WTC11 (cell line): ENCODE results near the gene NIPA2. TPM values are rescaled to one million over a fixed set of nuclear protein-coding genes. Genes with fewer than 3 reads are reported as not detected.

ENCODE experiments used
- ATAC-seq: fragments of 200-7000 bp; cut with Tn5 transposase; 2 replicates; pipeline ENCODE4 v1.10.0; 2021; ENCODE audit warnings: mild to moderate bottlenecking, moderate library complexity
- CTCF ChIA-PET: fragments of 300-600 bp; sonication (Branson Sonifier 250); formaldehyde crosslinking; loops from one replicate; lab custom pipeline; 2021; ENCODE audit warnings: antibody characterized with exemption; lab: Charles Lee
- POLR2A ChIA-PET: fragments of 350-600 bp; sonication (Branson Sonifier 250); formaldehyde crosslinking; loops from one replicate; lab custom pipeline; 2021; ENCODE audit warnings: antibody characterized with exemption; lab: Charles Lee
- DNase-seq: peaks from one replicate; pipeline ENCODE4 v3.0.0; 2021; ENCODE audit warnings: low spot score
- H3K27ac Mint-ChIP-seq: 2 replicates; pipeline ENCODE4 v1.8.0; 2021; ENCODE audit warnings: mixed read lengths
- H3K27me3 Mint-ChIP-seq: 2 replicates; pipeline ENCODE4 v1.8.0; 2021; ENCODE audit warnings: low read depth, mild to moderate bottlenecking, moderate library complexity, mixed read lengths
- H3K36me3 Mint-ChIP-seq: 2 replicates; pipeline ENCODE4 v1.8.0; 2021; ENCODE audit warnings: mixed read lengths
- H3K4me1 Mint-ChIP-seq: 2 replicates; pipeline ENCODE4 v1.8.0; 2022; ENCODE audit warnings: mixed read lengths
- H3K4me3 Mint-ChIP-seq: 2 replicates; pipeline ENCODE4 v1.8.0; 2021; ENCODE audit warnings: mild to moderate bottlenecking, moderate library complexity, mixed read lengths
- H3K9me3 Mint-ChIP-seq: 2 replicates; pipeline ENCODE4 v1.8.0; 2021; ENCODE audit warnings: mixed read lengths
- CBFB ChIP-seq: sonication (generic); formaldehyde crosslinking; IDR thresholded peaks from 2 replicates; pipeline ENCODE4 v1.8.1; 2022; ENCODE audit warnings: mild to moderate bottlenecking, low read depth, missing genetic modification reagents
- CREM ChIP-seq: sonication (generic); formaldehyde crosslinking; IDR thresholded peaks from 2 replicates; pipeline ENCODE4 v1.8.1; 2022; ENCODE audit warnings: mild to moderate bottlenecking, missing genetic modification reagents, moderate library complexity
- E2F5 ChIP-seq: sonication (generic); formaldehyde crosslinking; IDR thresholded peaks from 2 replicates; pipeline ENCODE4 v1.8.1; 2022; ENCODE audit warnings: mild to moderate bottlenecking, moderate library complexity, missing genetic modification reagents
- ETV6 ChIP-seq: sonication (generic); formaldehyde crosslinking; IDR thresholded peaks from 2 replicates; pipeline ENCODE4 v1.8.1; 2022; ENCODE audit warnings: mild to moderate bottlenecking, missing genetic modification reagents
- FOXJ3 ChIP-seq: sonication (generic); formaldehyde crosslinking; IDR thresholded peaks from 2 replicates; pipeline ENCODE4 v1.9.0; 2021; ENCODE audit warnings: missing genetic modification reagents, mild to moderate bottlenecking, borderline replicate concordance
- NFE2L1 ChIP-seq: sonication (generic); formaldehyde crosslinking; IDR thresholded peaks from 2 replicates; pipeline ENCODE4 v1.8.1; 2023; ENCODE audit warnings: missing genetic modification reagents
- PRRX2 ChIP-seq: fragments of 250-450 bp; sonication (Bioruptor Pico); IDR thresholded peaks from 2 replicates; pipeline ENCODE4 v1.8.0; 2021; ENCODE audit warnings: mild to moderate bottlenecking
- RORB ChIP-seq: fragments of 250-450 bp; sonication (Bioruptor Pico); IDR thresholded peaks from 2 replicates; pipeline ENCODE4 v1.9.0; 2021; ENCODE audit warnings: mild to moderate bottlenecking
- SP1 ChIP-seq: sonication (generic); formaldehyde crosslinking; conservative IDR thresholded peaks from 2 replicates; pipeline ENCODE4 v1.8.1; 2022; ENCODE audit warnings: missing genetic modification reagents
- TEAD4 ChIP-seq: sonication (generic); formaldehyde crosslinking; IDR thresholded peaks from 2 replicates; pipeline ENCODE4 v1.8.0; 2022; ENCODE audit warnings: mild to moderate bottlenecking, missing genetic modification reagents
- TP53 ChIP-seq: sonication (generic); formaldehyde crosslinking; IDR thresholded peaks from 2 replicates; pipeline ENCODE4 v1.8.1; 2023; ENCODE audit warnings: mild to moderate bottlenecking, missing genetic modification reagents
- ZNF121 ChIP-seq: sonication (generic); formaldehyde crosslinking; IDR thresholded peaks from 2 replicates; pipeline ENCODE4 v1.8.0; 2023; ENCODE audit warnings: missing genetic modification reagents
- ZNF416 ChIP-seq: fragments of 250-450 bp; sonication (Bioruptor Pico); IDR thresholded peaks from 2 replicates; pipeline ENCODE4 v1.9.0; 2021; ENCODE audit warnings: mild to moderate bottlenecking, inconsistent platforms
- total RNA-seq: library from RNA; stranded (reverse); gene quantifications from 3 replicates; pipeline ENCODE4 v1.2.3, GENCODE V29; 2021
- TF ChIP-seq, protein P1 (sequence below): fragments of 250-450 bp; sonication (Bioruptor Pico); IDR thresholded peaks from 2 replicates; pipeline ENCODE4 v1.9.0; 2021; ENCODE audit warnings: mild to moderate bottlenecking, borderline replicate concordance
- TF ChIP-seq, protein P2 (sequence below): sonication (generic); formaldehyde crosslinking; IDR thresholded peaks from 2 replicates; pipeline ENCODE4 v1.8.0; 2022; ENCODE audit warnings: mild to moderate bottlenecking, missing genetic modification reagents
- TF ChIP-seq, protein P3 (sequence below): sonication (generic); formaldehyde crosslinking; IDR thresholded peaks from 2 replicates; pipeline ENCODE4 v1.8.1; 2022; ENCODE audit warnings: low read depth, mild to moderate bottlenecking, moderate library complexity, missing genetic modification reagents, borderline replicate concordance
- TF ChIP-seq, protein P4 (sequence below): sonication (generic); formaldehyde crosslinking; IDR thresholded peaks from 2 replicates; pipeline ENCODE4 v1.8.1; 2023; ENCODE audit warnings: mild to moderate bottlenecking, missing genetic modification reagents
- TF ChIP-seq, protein P5 (sequence below): sonication (generic); formaldehyde crosslinking; IDR thresholded peaks from 2 replicates; pipeline ENCODE4 v1.8.1; 2022; ENCODE audit warnings: missing genetic modification reagents, borderline replicate concordance

NIPA2 gene
- total RNA-seq, 1 experiment from 2014 or later, result 79.5 TPM

DNA sequence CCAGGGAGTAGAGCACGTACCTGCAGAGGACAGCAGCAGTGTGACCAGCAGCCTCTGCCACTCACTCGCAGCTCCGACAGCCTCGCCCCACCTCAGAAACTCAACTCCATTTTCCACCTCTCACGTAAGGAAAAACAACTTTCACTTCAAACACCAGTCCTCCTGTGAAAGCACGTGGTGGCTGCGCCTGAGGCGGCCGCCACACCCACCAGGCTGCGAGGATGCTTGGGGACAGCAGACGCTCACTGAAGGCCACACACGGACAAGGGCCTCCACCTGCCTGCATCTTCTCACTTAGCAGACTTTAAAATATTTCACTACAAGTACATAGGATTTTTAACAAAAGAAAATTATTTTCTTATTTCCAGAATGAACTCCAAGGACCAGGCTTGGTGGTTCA lies 73.8 kb downstream of the NIPA2 start (continued):
- TF ChIP-seq, protein P1, sequence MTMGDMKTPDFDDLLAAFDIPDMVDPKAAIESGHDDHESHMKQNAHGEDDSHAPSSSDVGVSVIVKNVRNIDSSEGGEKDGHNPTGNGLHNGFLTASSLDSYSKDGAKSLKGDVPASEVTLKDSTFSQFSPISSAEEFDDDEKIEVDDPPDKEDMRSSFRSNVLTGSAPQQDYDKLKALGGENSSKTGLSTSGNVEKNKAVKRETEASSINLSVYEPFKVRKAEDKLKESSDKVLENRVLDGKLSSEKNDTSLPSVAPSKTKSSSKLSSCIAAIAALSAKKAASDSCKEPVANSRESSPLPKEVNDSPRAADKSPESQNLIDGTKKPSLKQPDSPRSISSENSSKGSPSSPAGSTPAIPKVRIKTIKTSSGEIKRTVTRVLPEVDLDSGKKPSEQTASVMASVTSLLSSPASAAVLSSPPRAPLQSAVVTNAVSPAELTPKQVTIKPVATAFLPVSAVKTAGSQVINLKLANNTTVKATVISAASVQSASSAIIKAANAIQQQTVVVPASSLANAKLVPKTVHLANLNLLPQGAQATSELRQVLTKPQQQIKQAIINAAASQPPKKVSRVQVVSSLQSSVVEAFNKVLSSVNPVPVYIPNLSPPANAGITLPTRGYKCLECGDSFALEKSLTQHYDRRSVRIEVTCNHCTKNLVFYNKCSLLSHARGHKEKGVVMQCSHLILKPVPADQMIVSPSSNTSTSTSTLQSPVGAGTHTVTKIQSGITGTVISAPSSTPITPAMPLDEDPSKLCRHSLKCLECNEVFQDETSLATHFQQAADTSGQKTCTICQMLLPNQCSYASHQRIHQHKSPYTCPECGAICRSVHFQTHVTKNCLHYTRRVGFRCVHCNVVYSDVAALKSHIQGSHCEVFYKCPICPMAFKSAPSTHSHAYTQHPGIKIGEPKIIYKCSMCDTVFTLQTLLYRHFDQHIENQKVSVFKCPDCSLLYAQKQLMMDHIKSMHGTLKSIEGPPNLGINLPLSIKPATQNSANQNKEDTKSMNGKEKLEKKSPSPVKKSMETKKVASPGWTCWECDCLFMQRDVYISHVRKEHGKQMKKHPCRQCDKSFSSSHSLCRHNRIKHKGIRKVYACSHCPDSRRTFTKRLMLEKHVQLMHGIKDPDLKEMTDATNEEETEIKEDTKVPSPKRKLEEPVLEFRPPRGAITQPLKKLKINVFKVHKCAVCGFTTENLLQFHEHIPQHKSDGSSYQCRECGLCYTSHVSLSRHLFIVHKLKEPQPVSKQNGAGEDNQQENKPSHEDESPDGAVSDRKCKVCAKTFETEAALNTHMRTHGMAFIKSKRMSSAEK (CRISPR knock-in tag), result no peak
- TF ChIP-seq, protein P2, sequence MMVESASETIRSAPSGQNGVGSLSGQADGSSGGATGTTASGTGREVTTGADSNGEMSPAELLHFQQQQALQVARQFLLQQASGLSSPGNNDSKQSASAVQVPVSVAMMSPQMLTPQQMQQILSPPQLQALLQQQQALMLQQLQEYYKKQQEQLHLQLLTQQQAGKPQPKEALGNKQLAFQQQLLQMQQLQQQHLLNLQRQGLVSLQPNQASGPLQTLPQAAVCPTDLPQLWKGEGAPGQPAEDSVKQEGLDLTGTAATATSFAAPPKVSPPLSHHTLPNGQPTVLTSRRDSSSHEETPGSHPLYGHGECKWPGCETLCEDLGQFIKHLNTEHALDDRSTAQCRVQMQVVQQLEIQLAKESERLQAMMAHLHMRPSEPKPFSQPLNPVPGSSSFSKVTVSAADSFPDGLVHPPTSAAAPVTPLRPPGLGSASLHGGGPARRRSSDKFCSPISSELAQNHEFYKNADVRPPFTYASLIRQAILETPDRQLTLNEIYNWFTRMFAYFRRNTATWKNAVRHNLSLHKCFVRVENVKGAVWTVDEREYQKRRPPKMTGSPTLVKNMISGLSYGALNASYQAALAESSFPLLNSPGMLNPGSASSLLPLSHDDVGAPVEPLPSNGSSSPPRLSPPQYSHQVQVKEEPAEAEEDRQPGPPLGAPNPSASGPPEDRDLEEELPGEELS, result no peak
- TF ChIP-seq CREM (no peak), SP1 (CRISPR knock-in tag) (no peak), CBFB (CRISPR knock-in tag) (no peak), E2F5 (no peak), TEAD4 (CRISPR knock-in tag) (no peak), TP53 (CRISPR knock-in tag) (no peak)
- TF ChIP-seq, protein P3, sequence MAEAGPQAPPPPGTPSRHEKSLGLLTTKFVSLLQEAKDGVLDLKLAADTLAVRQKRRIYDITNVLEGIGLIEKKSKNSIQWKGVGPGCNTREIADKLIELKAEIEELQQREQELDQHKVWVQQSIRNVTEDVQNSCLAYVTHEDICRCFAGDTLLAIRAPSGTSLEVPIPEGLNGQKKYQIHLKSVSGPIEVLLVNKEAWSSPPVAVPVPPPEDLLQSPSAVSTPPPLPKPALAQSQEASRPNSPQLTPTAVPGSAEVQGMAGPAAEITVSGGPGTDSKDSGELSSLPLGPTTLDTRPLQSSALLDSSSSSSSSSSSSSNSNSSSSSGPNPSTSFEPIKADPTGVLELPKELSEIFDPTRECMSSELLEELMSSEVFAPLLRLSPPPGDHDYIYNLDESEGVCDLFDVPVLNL (CRISPR knock-in tag), result no peak
- TF ChIP-seq, protein P4, sequence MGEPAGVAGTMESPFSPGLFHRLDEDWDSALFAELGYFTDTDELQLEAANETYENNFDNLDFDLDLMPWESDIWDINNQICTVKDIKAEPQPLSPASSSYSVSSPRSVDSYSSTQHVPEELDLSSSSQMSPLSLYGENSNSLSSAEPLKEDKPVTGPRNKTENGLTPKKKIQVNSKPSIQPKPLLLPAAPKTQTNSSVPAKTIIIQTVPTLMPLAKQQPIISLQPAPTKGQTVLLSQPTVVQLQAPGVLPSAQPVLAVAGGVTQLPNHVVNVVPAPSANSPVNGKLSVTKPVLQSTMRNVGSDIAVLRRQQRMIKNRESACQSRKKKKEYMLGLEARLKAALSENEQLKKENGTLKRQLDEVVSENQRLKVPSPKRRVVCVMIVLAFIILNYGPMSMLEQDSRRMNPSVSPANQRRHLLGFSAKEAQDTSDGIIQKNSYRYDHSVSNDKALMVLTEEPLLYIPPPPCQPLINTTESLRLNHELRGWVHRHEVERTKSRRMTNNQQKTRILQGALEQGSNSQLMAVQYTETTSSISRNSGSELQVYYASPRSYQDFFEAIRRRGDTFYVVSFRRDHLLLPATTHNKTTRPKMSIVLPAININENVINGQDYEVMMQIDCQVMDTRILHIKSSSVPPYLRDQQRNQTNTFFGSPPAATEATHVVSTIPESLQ (CRISPR knock-in tag), result no peak

DNA sequence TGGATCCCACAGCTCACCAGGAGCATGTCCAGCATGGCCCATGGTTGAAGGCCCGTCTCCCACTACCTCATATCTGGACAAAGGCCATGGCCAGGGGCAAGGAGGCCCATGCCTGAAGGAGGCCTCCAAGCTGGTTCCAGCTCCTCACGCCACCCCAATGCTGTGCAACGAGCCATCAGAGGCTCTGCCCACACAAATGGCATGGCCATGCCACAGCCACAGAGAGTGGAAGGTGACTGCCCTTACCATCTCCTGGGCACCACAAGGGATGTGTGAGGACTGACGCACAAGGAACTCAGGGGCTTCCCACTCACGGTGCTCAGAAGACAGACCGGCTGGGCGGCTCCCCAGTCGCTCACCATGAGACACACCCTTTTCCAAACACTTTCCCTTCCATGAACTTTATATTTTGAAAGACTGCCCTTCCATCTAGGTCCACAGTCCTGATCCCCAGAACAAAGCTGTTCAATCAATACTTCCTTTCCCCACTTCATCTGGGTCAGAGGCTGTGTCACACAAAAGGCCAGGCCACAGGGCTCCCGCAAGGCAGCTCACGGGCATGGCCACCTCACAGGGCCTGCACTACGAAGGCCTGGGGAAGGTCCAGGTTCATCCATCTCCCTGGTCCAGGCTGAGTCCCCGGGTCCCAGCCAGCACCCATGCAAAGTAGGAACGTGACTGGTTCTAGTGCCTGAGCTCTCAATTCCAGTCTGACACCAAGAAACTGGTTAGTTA lies 75.3 kb downstream of the NIPA2 start:
- ATAC-seq, result no peak
- CTCF ChIA-PET, result no interaction called here
- TF ChIP-seq RORB (CRISPR knock-in tag) (no peak), ZNF416 (CRISPR knock-in tag) (no peak), FOXJ3 (CRISPR knock-in tag) (no peak), NFE2L1 (no peak), PRRX2 (CRISPR knock-in tag) (no peak), ZNF121 (CRISPR knock-in tag) (no peak), ETV6 (CRISPR knock-in tag) (no peak)
- TF ChIP-seq, protein P1 (CRISPR knock-in tag), result no peak
- TF ChIP-seq, protein P5, sequence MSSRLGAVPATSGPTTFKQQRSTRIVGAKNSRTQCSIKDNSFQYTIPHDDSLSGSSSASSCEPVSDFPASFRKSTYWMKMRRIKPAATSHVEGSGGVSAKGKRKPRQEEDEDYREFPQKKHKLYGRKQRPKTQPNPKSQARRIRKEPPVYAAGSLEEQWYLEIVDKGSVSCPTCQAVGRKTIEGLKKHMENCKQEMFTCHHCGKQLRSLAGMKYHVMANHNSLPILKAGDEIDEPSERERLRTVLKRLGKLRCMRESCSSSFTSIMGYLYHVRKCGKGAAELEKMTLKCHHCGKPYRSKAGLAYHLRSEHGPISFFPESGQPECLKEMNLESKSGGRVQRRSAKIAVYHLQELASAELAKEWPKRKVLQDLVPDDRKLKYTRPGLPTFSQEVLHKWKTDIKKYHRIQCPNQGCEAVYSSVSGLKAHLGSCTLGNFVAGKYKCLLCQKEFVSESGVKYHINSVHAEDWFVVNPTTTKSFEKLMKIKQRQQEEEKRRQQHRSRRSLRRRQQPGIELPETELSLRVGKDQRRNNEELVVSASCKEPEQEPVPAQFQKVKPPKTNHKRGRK (CRISPR knock-in tag), result no peak

More for the DNA sequence above, 75.3 kb downstream of the NIPA2 start:
- no peak for DNase-seq
- Mint-ChIP-seq H3K36me3 (peaks cover 51% of the 10 kb centered on the region), H3K27ac (no peak overlapping the region; the same call in 1 of the 2 replicates), H3K9me3 (no peaks in the 10 kb centered on the region), H3K27me3 (no peaks in the 10 kb centered on the region), H3K4me3 (no peak overlapping the region), H3K4me1 (no peaks in the 10 kb centered on the region)
- POLR2A ChIA-PET, result no interaction called here
